NOMO-1 treated with dmso at 0.1 percent for 144 hours (cell line): ENCODE data around the gene PCDHGA1.

ENCODE experiments used
- DNase-seq: peaks from one replicate; lab custom pipeline; 2025; ENCODE audit not compliant: unreplicated experiment; lab: John Stamatoyannopoulos, UW

PCDHGA1 gene

DNA sequence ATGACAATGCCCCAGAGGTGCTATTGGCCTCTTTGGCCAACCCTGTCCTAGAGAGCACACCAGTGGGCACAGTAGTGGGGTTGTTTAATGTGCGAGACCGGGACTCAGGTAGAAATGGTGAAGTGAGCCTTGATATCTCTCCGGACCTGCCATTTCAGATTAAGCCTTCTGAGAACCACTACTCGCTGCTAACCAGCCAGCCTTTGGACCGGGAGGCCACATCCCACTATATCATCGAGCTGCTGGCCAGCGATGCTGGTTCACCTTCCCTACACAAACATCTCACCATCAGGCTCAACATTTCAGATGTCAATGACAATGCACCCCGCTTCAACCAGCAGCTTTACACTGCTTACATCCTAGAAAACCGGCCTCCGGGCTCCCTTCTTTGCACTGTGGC lies 160.0 kb downstream of the PCDHGA1 start:
- DNase-seq: no peak

DNA sequence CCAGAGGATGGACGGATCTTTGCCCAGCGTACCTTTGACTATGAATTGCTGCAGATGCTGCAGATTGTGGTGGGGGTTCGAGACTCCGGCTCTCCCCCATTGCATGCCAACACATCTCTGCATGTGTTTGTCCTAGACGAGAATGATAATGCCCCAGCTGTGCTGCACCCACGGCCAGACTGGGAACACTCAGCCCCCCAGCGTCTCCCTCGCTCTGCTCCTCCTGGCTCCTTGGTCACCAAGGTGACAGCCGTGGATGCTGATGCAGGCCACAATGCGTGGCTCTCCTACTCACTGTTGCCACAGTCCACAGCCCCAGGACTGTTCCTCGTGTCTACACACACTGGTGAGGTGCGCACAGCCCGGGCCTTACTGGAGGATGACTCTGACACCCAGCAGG lies 160.5 kb downstream of the PCDHGA1 start:
- DNase-seq: no peak

GRCh38 chr5:141491323-141492167 lies 161.2 kb downstream of the PCDHGA1 start:
- DNase-seq: no peak

DNA sequence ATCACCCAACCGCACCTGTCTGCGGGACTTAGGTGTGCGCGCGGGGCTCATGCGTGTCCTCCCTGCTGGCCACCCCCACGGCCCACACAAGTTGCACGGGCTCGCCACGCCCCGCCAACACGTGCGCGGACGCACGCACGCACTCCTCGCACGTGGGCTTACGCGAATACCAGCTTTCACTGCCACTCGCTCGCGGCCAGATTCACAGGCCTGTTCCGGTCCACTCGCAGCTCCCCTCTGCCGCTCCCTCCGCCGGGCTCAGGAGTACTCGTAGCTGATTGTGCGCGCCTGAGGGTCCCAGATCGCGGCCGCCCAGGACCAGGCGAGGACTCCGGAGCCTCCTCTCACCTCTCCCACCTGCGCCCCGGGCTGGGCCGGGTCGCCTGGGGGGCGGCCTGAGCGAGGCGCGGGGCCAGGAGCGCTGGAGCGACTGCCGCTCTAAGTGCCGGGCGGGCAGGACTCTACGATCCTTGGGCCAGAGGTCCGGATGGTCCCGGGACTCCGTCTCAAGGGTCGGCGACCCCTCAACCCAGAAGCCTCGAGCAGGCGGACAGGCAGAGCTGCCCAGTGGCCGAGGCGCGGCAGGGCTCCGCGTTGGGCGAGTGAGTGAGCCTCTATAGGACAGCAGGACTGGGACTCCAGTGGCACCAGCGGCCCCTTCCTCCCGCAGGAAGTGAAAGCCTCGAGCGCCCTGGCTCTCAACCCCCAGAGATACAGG lies 162.0 kb downstream of the PCDHGA1 start:
- no peak for DNase-seq

DNA sequence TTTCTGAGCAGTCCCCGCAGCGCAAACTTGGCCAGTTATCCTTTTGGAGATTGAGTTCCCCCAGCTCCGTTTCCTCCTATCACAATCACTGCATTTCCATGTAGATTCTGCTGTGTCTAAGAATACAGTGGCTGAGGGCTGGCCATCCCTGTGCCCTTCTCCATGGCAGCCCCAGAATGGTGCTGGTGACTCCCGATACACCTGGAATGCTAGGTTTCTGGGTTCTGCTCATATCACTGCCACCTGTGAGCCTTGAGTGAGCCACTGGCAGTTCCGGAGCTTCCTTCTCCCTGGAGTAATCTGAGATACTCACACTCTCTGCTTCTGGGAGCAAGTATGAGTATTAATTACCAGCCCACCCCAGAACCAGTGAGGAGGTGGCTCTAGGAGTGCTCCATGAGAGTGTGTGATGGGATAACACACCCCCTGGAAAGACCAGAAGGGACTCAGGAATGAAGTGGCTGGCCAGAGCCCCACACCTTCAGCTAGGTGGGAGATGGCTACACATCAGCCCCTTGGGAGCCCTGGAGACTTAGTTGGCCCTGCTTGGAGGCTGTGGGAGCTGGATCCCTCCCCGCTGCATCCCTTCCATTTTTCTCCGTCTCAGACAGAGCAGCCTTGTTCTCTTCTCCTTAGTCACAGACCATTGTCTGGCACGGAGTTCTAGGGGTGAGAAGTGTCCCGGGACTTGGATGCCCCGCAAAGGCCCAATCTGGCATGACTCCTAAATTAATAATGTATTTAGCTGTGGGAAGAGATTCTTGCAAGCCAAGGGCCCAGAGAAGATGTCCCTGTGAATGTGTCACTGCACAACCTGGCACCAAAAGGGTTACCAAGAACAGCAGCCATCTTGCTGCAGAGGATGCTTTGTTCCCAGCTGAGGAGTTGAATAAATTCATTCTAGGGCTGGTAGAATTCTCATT lies 163.4 kb downstream of the PCDHGA1 start:
- DNase-seq: no peak

DNA sequence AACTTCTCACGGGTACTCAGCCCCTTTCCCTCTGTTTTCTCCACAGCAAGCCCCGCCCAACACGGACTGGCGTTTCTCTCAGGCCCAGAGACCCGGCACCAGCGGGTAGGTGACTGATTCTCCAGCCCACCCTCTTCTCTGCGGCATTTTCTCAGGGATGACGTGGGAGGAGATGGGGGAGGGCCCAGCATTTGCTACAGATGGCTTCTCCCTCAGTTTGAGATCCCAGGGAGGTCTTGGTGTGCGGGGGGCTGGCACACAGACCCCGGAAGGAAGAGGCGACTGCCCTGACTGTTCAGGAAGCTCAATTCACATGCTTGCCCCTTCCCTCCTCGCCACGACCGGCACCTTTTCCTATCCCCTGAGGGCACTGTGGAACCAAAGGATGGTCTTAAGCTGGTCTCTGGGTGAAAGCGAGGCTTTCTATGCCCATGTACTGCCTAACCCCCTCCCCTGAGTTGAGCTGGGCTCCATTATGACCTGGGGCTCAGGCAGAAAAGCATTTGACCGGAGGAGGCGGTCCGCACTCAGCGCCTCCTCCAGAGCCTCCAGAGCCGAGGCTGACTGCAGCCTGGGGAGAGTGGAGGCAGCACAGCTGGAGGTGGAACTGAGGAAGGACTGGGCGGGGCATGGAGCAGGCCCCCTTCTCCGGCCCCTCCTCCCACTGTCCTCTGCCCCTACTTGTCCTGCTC lies 164.6 kb downstream of the PCDHGA1 start:
- no peak for DNase-seq

- DNase-seq: no peak
Observed at GRCh38 chr5:141495453-141495811, 165.1 kb downstream of the PCDHGA1 start.

DNA sequence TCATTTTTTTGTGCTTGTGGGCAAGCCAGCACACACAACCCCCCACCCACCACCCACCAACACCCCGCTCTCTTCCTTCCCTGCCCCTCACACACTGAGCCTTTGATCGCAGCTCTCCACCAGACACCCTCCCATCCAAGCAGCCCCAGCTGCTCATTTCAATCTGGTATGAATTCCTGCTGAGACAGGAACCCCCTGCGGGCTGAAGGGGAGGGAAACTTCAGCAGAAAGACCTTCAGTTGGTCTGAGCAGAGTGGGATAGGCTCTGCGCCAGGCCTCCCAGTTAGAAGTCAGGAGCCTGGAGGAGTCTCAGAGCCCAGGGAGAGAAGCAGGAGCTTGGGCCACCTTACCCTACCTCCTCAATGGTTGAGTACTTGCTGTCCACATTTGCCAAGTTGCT lies 165.7 kb downstream of the PCDHGA1 start:
- DNase-seq: no peak

GRCh38 chr5:141501761-141502160 lies 171.4 kb downstream of the PCDHGA1 start:
- DNase-seq: no peak

- DNase-seq: no peak
Observed at GRCh38 chr5:141503681-141504080, 173.4 kb downstream of the PCDHGA1 start.

DNA sequence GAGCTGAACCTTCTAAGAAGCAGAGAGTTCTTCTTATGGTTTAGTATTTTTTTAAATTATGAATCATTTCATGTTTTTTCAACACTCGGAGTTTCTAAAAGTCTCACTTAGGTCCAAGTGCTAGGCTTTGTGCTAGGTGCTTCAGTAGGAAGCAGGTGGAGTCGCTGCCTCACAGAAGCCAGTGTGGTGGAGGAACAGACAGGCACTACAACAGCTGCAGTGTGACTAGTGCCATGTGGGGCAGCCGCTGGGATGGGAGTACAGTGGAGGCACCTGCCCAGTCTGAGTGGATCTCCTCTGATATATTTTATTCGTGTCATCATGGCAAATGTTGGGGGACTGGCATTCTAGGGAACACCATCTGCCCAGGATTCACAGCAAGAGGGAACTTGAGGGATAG lies 173.9 kb downstream of the PCDHGA1 start:
- no peak for DNase-seq

- no peak for DNase-seq
Observed at GRCh38 chr5:141506381-141507155, 176.3 kb downstream of the PCDHGA1 start.

- DNase-seq: no peak
Observed at GRCh38 chr5:141507387-141508091, 177.2 kb downstream of the PCDHGA1 start.

DNA sequence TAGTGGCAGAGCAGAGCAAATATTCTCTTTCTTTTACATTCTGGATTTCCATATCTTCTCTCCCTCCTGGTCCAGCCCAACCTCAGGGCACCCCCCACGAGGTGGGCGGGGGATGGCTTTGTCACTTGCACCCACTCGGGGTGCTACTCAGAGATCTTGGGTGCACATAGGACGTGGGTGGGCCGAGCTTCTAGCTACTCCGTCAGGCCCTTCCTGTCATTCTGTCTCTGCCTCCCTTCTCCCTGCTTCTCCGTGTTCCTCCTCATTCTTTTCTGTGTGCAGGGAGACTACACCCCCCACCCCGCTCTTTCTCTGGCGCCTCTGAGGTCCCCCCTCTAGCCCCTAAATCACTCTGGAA lies 178.1 kb downstream of the PCDHGA1 start:
- no peak for DNase-seq

DNA sequence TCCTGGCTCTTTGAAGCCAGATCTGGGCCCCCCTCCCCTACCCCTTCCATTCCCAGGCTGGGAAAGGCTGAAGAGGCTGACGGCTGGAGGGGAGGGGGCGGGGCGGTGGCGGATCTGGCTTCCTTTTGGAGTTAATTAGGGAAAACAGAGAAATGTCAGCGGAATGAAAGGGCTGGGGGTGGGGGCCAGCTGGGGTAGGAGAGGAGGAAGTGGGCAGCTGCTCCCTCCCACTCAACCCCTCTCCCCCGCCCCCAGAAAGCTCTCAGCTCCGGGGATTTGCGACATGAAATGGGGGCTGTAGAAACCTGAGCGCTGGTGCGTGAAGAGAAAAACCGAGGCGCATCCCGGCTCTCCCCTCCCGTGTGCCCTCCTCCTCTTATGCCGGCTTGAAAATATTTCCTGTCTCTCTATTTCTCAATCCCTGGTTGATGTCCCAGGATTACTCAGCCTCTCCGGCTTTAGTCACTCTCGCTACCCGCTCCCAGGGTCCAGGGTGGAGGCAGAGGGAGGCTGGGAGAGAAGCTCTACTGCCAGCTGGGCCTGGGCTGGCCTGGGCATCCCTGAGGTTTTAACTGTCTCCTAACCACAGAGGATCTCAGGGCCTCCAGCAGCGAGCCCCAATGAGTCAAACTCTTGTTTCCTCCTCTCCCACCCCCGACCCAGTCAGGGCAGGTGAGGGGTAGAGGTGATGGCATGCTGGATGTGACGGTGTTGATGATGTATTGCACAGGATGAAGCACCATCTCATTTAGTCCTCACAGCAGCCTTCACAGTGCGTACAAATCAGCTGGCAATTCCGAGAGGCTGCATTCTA lies 178.7 kb downstream of the PCDHGA1 start:
- DNase-seq: no peak

- DNase-seq: no peak
Observed at GRCh38 chr5:141510160-141510559, 179.8 kb downstream of the PCDHGA1 start.

- DNase-seq: no peak
Observed at GRCh38 chr5:141510850-141511601, 180.7 kb downstream of the PCDHGA1 start.

GRCh38 chr5:141511771-141512325 lies 181.5 kb downstream of the PCDHGA1 start:
- DNase-seq: no peak
